GM12878 (cell line): ENCODE measurements around the gene ZNF429. TPM values are rescaled to one million over a fixed set of nuclear protein-coding genes. Genes with fewer than 3 reads are reported as not detected.

Source experiments
- ATAC-seq: fragments of 200-7000 bp; cut with Tn5 transposase; 3 replicates; pipeline ENCODE4 v1.9.1; 2020; ENCODE audit warnings: mild to moderate bottlenecking, moderate library complexity
- BruUV-seq: library from RNA; stranded (reverse); fragments of 400-500 nt; replicated peaks from 2 replicates; lab custom pipeline; 2021; lab: Mats Ljungman, UMichigan
- CTCF ChIA-PET: fragments of 300-600 bp; sonication (Branson Sonifier 250); formaldehyde crosslinking; extraction: SDS; loops from one replicate; lab custom pipeline; 2021; ENCODE audit warnings: inconsistent platforms; lab: Yijun Ruan, JAX
- POLR2A ChIA-PET: fragments of 350-600 bp; formaldehyde crosslinking; extraction: SDS; loops from one replicate; lab custom pipeline; 2021; ENCODE audit warnings: inconsistent platforms; lab: Charles Lee
- RAD21 ChIA-PET: fragments of 300-600 bp; sonication (Branson Sonifier 250); formaldehyde crosslinking; loops from one replicate; lab custom pipeline; 2023; ENCODE audit warnings: antibody characterized with exemption; ENCODE audit not compliant: unreplicated experiment; lab: Charles Lee
- SMC1A ChIA-PET: fragments of 300-600 bp; sonication (Branson Sonifier 250); formaldehyde crosslinking; loops from one replicate; lab custom pipeline; 2023; ENCODE audit not compliant: unreplicated experiment, uncharacterized antibody; lab: Charles Lee
- DNase-seq: peaks from one replicate; pipeline ENCODE4 v3.0.0-alpha.2; 2011; ENCODE audit warnings: low read depth, low spot score
- FAIRE-seq: peaks from 3 replicates; lab custom pipeline; 2011; peaks lifted over from hg19 to GRCh38; lab: Jason Lieb, UNC
- H2AFZ ChIP-seq: 2 replicates; pipeline ENCODE4 v1.6.0; 2011; ENCODE audit warnings: low read depth, low read length, control low read depth; ENCODE audit not compliant: control insufficient read depth
- H3K27ac ChIP-seq: 2 replicates; pipeline ENCODE4 v1.5.1; 2011; ENCODE audit warnings: control low read depth; ENCODE audit not compliant: control insufficient read depth, insufficient read depth
- H3K27me3 ChIP-seq, 2 experiments: replicated peaks in 1 of 2; 2 replicates each; pipeline versions ENCODE4 v1.6.0 to v1.6.1; 2011; ENCODE audit warnings: low read length in 1 of 2; ENCODE audit not compliant: control insufficient read depth in 2 of 2, insufficient read depth in 2 of 2
- H3K36me3 ChIP-seq, 2 experiments: 2 replicates each; pipeline ENCODE4 v1.5.1; 2011; ENCODE audit warnings: low read length in 1 of 2; ENCODE audit not compliant: control insufficient read depth in 2 of 2, insufficient read depth in 2 of 2
- H3K4me1 ChIP-seq: 2 replicates; pipeline ENCODE4 v1.6.1; 2011; ENCODE audit warnings: mild to moderate bottlenecking, low read length, moderate library complexity, mixed read lengths; ENCODE audit not compliant: control insufficient read depth, insufficient read depth
- H3K4me2 ChIP-seq: 2 replicates; pipeline ENCODE4 v1.6.0; 2011; ENCODE audit warnings: control low read depth; ENCODE audit not compliant: control insufficient read depth, insufficient read depth
- H3K4me3 ChIP-seq: fragments of 200-600 bp; sonication (generic); 2 replicates; pipeline ENCODE4 v1.5.1; 2016
- H3K79me2 ChIP-seq: 2 replicates; pipeline ENCODE4 v1.6.0; 2011; ENCODE audit warnings: low read length; ENCODE audit not compliant: control insufficient read depth, insufficient read depth
- H3K9ac ChIP-seq: 2 replicates; pipeline ENCODE4 v1.8.0; 2011; ENCODE audit warnings: low read length, control low read depth, mixed read lengths; ENCODE audit not compliant: control insufficient read depth, insufficient read depth
- H3K9me3 ChIP-seq: replicated peaks from 3 replicates; pipeline ENCODE4 v1.5.1; 2011; ENCODE audit warnings: mild to moderate bottlenecking, low read length; ENCODE audit not compliant: control insufficient read depth, insufficient read depth
- H4K20me1 ChIP-seq: 2 replicates; pipeline ENCODE4 v1.6.0; 2011; ENCODE audit not compliant: control insufficient read depth, insufficient read depth
- BMI1 ChIP-seq: fragments of 450-650 bp; IDR thresholded peaks from 2 replicates; pipeline ENCODE4 v1.6.1; 2016; ENCODE audit warnings: mild to moderate bottlenecking, moderate library complexity, borderline replicate concordance
- CBX5 ChIP-seq: sonication (generic); IDR thresholded peaks from 2 replicates; pipeline ENCODE4 v1.6.1; 2016; ENCODE audit warnings: low read depth, moderate library complexity, mild to moderate bottlenecking, inconsistent platforms
- CREM ChIP-seq: IDR thresholded peaks from 2 replicates; pipeline ENCODE4 v1.6.1; 2014; ENCODE audit warnings: antibody characterized with exemption, low read depth
- HCFC1 ChIP-seq: fragments of 150-350 bp; IDR thresholded peaks from 2 replicates; pipeline ENCODE4 v1.6.1; 2014; ENCODE audit warnings: low read length
- MEF2B ChIP-seq: fragments of 450-650 bp; IDR thresholded peaks from 2 replicates; pipeline ENCODE4 v1.6.1; 2018; ENCODE audit warnings: mild to moderate bottlenecking, moderate library complexity; ENCODE audit not compliant: partially characterized antibody, poor library complexity, severe bottlenecking
- NFYB ChIP-seq: IDR thresholded peaks from 2 replicates; pipeline ENCODE4 v1.6.1; 2011; ENCODE audit warnings: low read depth, mild to moderate bottlenecking, low read length, improper control_type of control experiment, moderate library complexity; ENCODE audit not compliant: insufficient read depth
- PKNOX1 ChIP-seq: fragments of 450-650 bp; IDR thresholded peaks from 2 replicates; pipeline ENCODE4 v1.6.1; 2016; ENCODE audit warnings: mild to moderate bottlenecking
- RB1 ChIP-seq: fragments of 450-650 bp; formaldehyde crosslinking; IDR thresholded peaks from 2 replicates; pipeline ENCODE4 v1.6.1; 2017; ENCODE audit warnings: mild to moderate bottlenecking, borderline replicate concordance
- RELB ChIP-seq: fragments of 450-650 bp; IDR thresholded peaks from 2 replicates; pipeline ENCODE4 v1.6.1; 2017; ENCODE audit warnings: low read depth, mild to moderate bottlenecking, moderate library complexity
- SMAD5 ChIP-seq: IDR thresholded peaks from 2 replicates; pipeline ENCODE4 v1.6.1; 2016; ENCODE audit warnings: antibody characterized with exemption, low read depth
- SMARCA5 ChIP-seq: fragments of 450-650 bp; IDR thresholded peaks from 2 replicates; pipeline ENCODE4 v1.6.1; 2017; ENCODE audit warnings: mild to moderate bottlenecking
- STAT1 ChIP-seq: fragments of 450-650 bp; conservative IDR thresholded peaks from 2 replicates; pipeline ENCODE4 v1.6.1; 2014; ENCODE audit warnings: antibody characterized with exemption, mild to moderate bottlenecking
- TARDBP ChIP-seq: IDR thresholded peaks from 2 replicates; pipeline ENCODE4 v1.6.1; 2016; ENCODE audit warnings: borderline replicate concordance
- ZZZ3 ChIP-seq: IDR thresholded peaks from 2 replicates; pipeline ENCODE4 v1.6.1; 2011; ENCODE audit warnings: low read depth; ENCODE audit not compliant: control insufficient read depth, insufficient read length
- WGBS: methylation state at CpG from one replicate; pipeline ENCODE4 v1.1.6; 2016; ENCODE audit warnings: low lambda C conversion rate; ENCODE audit not compliant: insufficient replicate concordance, insufficient coverage; ENCODE audit errors: missing lambda C conversion rate; 5-methylcytosine and 5-hydroxymethylcytosine counted together
- in situ Hi-C: fragments of 300-500 bp; cut with MboI; formaldehyde crosslinking; loops from 9 replicates; pipeline ENCODE4 v1.14.3; 2018; ENCODE audit warnings: mixed read lengths
- intact Hi-C: fragments of 100-400 bp; cut with micrococcal nuclease; formaldehyde crosslinking; loops from one replicate; pipeline ENCODE4 v1.14.2; 2022; ENCODE audit not compliant: unreplicated experiment
- polyA plus RNA-seq, 11 experiments: library from polyadenylated mRNA; depleted of rRNA in 4 of 11; unstranded in 6 of 11; stranded (reverse) in 5 of 11; fragments of >200 nt; fragmentation: Nextera tagmentation in 4 of 11; fragmentation: Illumina TruSeq in 1 of 11; extraction: Ambion mirVana in 4 of 11; extraction: Trizol in 1 of 11; gene quantifications; 1 replicate in 1 of 11; 2 replicates in 10 of 11; pipeline versions ENCODE4 v1.2.1 to v1.2.3, GENCODE V29; 2011 to 2016; ENCODE audit warnings: inconsistent platforms in 2 of 11, missing spikeins in 2 of 11, low read depth in 1 of 11
- total RNA-seq, 4 experiments: library from RNA; depleted of rRNA in 3 of 4; stranded (reverse); fragments of >200 nt in 3 of 4; fragmentation: Illumina TruSeq in 1 of 4; extraction: Trizol in 1 of 4; gene quantifications; 2 replicates each; pipeline versions ENCODE4 v1.2.1 to v1.2.3, GENCODE V29; 2013 to 2021
- TF ChIP-seq, protein P1 (sequence below): fragments of 150-350 bp; IDR thresholded peaks from 2 replicates; pipeline ENCODE4 v1.6.1; 2014; ENCODE audit warnings: mild to moderate bottlenecking, low read depth, low read length
- TF ChIP-seq, protein P2 (sequence below): IDR thresholded peaks from 2 replicates; pipeline ENCODE4 v1.6.1; 2011; ENCODE audit warnings: low read depth, mild to moderate bottlenecking, low read length, moderate library complexity, borderline replicate concordance; ENCODE audit errors: extremely low read depth
- TF ChIP-seq, protein P3 (sequence below): IDR thresholded peaks from 2 replicates; pipeline ENCODE4 v1.6.1; 2012; ENCODE audit warnings: low read length, inconsistent platforms

The ZNF429 gene
- total and polyA plus RNA-seq, 10 of the 15 experiments (the other 5 are each of a cell fraction or from before 2014, with no cell fraction given) = 1.4 to 4.3 (median 2.8) TPM

DNA sequence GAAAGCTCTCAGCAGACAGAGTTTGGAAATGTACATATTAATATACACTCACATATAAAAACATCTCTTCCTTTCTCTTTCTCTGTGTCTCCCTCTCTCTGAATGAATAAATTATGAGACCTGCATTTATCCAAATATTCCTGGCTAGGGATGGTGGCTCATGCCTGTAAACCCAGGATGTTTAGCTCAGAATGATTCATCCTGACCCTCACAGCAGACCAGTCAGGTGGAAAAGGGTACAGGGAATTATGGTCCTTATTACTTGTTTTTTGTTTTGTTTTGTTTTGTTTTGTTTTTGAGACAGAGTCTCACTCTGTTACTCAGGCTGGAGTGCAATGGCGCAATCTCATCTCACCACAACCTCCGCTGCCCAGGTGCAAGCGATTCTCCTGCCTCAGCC lies 71.1 kb downstream of the ZNF429 start:
- DNase-seq = no peak
- intact Hi-C loops (no loop called here), in situ Hi-C loops (loop anchor here (10.0 kb wide), 1 partner anchor 848 kb away; the partner anchor contains the start of gene ZNF98)
- Histone ChIP-seq H3K4me2 (no peak overlapping the region), H3K4me1 (no peaks in the 10 kb centered on the region), H3K27me3 (no peaks in the 10 kb centered on the region), H3K9ac (no peak overlapping the region), H3K9me3 (peaks cover 2% of the 10 kb centered on the region; the same call in 2 of the 3 replicates), H3K4me3 (no peak overlapping the region), H3K27ac (no peak overlapping the region), H4K20me1 (no peaks in the 10 kb centered on the region), H3K79me2 (no peaks in the 10 kb centered on the region), H3K36me3 (no peaks in the 10 kb centered on the region), H2AFZ (no peak overlapping the region)
- TF ChIP-seq RELB (no peak), CREM (no peak), PKNOX1 (no peak), TARDBP (no peak), HCFC1 (no peak), ZZZ3 (no peak), RB1 (no peak), STAT1 (no peak), SMAD5 (no peak), SMARCA5 (no peak), MEF2B (no peak), BMI1 (no peak), NFYB (no peak), CBX5 (no peak)
- TF ChIP-seq, protein P1, sequence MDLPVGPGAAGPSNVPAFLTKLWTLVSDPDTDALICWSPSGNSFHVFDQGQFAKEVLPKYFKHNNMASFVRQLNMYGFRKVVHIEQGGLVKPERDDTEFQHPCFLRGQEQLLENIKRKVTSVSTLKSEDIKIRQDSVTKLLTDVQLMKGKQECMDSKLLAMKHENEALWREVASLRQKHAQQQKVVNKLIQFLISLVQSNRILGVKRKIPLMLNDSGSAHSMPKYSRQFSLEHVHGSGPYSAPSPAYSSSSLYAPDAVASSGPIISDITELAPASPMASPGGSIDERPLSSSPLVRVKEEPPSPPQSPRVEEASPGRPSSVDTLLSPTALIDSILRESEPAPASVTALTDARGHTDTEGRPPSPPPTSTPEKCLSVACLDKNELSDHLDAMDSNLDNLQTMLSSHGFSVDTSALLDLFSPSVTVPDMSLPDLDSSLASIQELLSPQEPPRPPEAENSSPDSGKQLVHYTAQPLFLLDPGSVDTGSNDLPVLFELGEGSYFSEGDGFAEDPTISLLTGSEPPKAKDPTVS = no peak
- TF ChIP-seq, protein P2, sequence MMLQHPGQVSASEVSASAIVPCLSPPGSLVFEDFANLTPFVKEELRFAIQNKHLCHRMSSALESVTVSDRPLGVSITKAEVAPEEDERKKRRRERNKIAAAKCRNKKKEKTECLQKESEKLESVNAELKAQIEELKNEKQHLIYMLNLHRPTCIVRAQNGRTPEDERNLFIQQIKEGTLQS = no peak
- TF ChIP-seq, protein P3, sequence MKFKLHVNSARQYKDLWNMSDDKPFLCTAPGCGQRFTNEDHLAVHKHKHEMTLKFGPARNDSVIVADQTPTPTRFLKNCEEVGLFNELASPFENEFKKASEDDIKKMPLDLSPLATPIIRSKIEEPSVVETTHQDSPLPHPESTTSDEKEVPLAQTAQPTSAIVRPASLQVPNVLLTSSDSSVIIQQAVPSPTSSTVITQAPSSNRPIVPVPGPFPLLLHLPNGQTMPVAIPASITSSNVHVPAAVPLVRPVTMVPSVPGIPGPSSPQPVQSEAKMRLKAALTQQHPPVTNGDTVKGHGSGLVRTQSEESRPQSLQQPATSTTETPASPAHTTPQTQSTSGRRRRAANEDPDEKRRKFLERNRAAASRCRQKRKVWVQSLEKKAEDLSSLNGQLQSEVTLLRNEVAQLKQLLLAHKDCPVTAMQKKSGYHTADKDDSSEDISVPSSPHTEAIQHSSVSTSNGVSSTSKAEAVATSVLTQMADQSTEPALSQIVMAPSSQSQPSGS = no peak
- ChIA-PET CTCF (no interaction called here), SMC1A (interaction anchor here (0.6 kb wide), 1 partner anchor 784 kb away, joined by 4 read pairs; no protein-coding TSS in a partner anchor), RAD21 (no interaction called here), POLR2A (no interaction called here)
- no peak for ATAC-seq
- no TSS peak for BruUV-seq
- 93% methylated on average over 3 of the region's 3 CpGs for WGBS
- FAIRE-seq = no peak
